IMR-90 (cell line): Measurements from ENCODE around the gene B4GALT5. TPM values are rescaled to one million over a fixed set of nuclear protein-coding genes. Genes with fewer than 3 reads are reported as not detected.

ENCODE experiments used
- ATAC-seq: fragments of 200-7000 bp; cut with Tn5 transposase; 2 replicates; pipeline ENCODE4 v1.9.1; 2020; ENCODE audit warnings: low read depth, mild to moderate bottlenecking, moderate library complexity
- BruUV-seq: library from RNA; stranded (reverse); fragments of 400-500 nt; replicated peaks from 2 replicates; lab custom pipeline; 2021; lab: Mats Ljungman, UMichigan
- CTCF ChIA-PET: fragments of 300-600 bp; formaldehyde crosslinking; extraction: SDS; loops from one replicate; lab custom pipeline; 2021; ENCODE audit warnings: antibody characterized with exemption; lab: Yijun Ruan, JAX
- POLR2A ChIA-PET: fragments of 300-600 bp; sonication (Branson Sonifier 250); formaldehyde crosslinking; loops from one replicate; lab custom pipeline; 2022; ENCODE audit warnings: antibody characterized with exemption; ENCODE audit not compliant: unreplicated experiment; lab: Charles Lee
- DNase-seq: peaks from one replicate; pipeline ENCODE4 v3.0.0; 2013
- H2AFZ ChIP-seq: replicated peaks from 2 replicates; pipeline ENCODE3; 2013; ENCODE audit warnings: low read length, mild to moderate bottlenecking; ENCODE audit not compliant: poor library complexity
- H2AK5ac ChIP-seq: 2 replicates; pipeline ENCODE4 v1.6.1; 2013; ENCODE audit warnings: low read depth, low read length, inconsistent platforms
- H2AK9ac ChIP-seq: replicated peaks from 2 replicates; pipeline ENCODE3; 2013; ENCODE audit warnings: mild to moderate bottlenecking, low read depth, low read length, moderate library complexity; ENCODE audit not compliant: poor library complexity
- H2BK120ac ChIP-seq: 2 replicates; pipeline ENCODE4 v1.6.1; 2013; ENCODE audit warnings: low read depth, low read length, inconsistent platforms
- H2BK15ac ChIP-seq: 3 replicates; pipeline ENCODE4 v1.6.1; 2013; ENCODE audit warnings: low read depth, low read length, inconsistent platforms
- H2BK20ac ChIP-seq: 2 replicates; pipeline ENCODE4 v1.6.1; 2013; ENCODE audit warnings: low read depth, mild to moderate bottlenecking, inconsistent platforms, low read length, moderate library complexity
- H2BK5ac ChIP-seq: 2 replicates; pipeline ENCODE4 v1.6.1; 2013; ENCODE audit warnings: mild to moderate bottlenecking, low read depth, low read length, inconsistent platforms; ENCODE audit not compliant: poor library complexity, severe bottlenecking
- H3K14ac ChIP-seq: replicated peaks from 2 replicates; pipeline ENCODE4 v1.6.1; 2013; ENCODE audit warnings: low read depth, low read length, inconsistent platforms
- H3K18ac ChIP-seq: 2 replicates; pipeline ENCODE4 v1.6.1; 2013; ENCODE audit warnings: low read depth, low read length, control low read depth
- H3K23ac ChIP-seq: 2 replicates; pipeline ENCODE4 v1.6.1; 2013; ENCODE audit warnings: low read depth, low read length, inconsistent platforms
- H3K27ac ChIP-seq: 2 replicates; pipeline ENCODE4 v1.5.1; 2013; ENCODE audit warnings: mild to moderate bottlenecking, control low read depth, low read length; ENCODE audit not compliant: insufficient read depth
- H3K27me3 ChIP-seq: 2 replicates; pipeline ENCODE4 v1.6.1; 2013; ENCODE audit warnings: low read length; ENCODE audit not compliant: control insufficient read depth, insufficient read depth
- H3K36me3 ChIP-seq: 2 replicates; pipeline ENCODE4 v1.6.1; 2013; ENCODE audit warnings: low read length, mixed read lengths; ENCODE audit not compliant: control insufficient read depth, insufficient read depth
- H3K4ac ChIP-seq: 2 replicates; pipeline ENCODE4 v1.6.1; 2013; ENCODE audit warnings: low read depth, low read length, inconsistent platforms
- H3K4me1 ChIP-seq: 2 replicates; pipeline ENCODE4 v1.6.1; 2013; ENCODE audit warnings: low read length, mixed read lengths; ENCODE audit not compliant: control insufficient read depth, insufficient read depth
- H3K4me2 ChIP-seq: 2 replicates; pipeline ENCODE4 v1.6.1; 2013; ENCODE audit warnings: low read depth, mild to moderate bottlenecking, control low read depth, low read length, moderate library complexity
- H3K4me3 ChIP-seq: 2 replicates; pipeline ENCODE4 v1.5.1; 2013; ENCODE audit warnings: low read depth, mild to moderate bottlenecking, control low read depth, low read length, moderate library complexity; ENCODE audit not compliant: insufficient read depth
- H3K56ac ChIP-seq: 2 replicates; pipeline ENCODE4 v1.6.1; 2013; ENCODE audit warnings: low read length, inconsistent platforms; ENCODE audit not compliant: insufficient read depth; ENCODE audit errors: extremely low read depth
- H3K79me1 ChIP-seq, 2 experiments: 2 replicates each; pipeline ENCODE4 v1.6.1; 2013; ENCODE audit warnings: low read length in 2 of 2, inconsistent platforms in 1 of 2, low read depth in 1 of 2
- H3K9ac ChIP-seq: 2 replicates; pipeline ENCODE4 v1.6.1; 2013; ENCODE audit warnings: low read depth, low read length, control low read depth
- H3K9me1 ChIP-seq: 2 replicates; pipeline ENCODE4 v1.6.1; 2013; ENCODE audit warnings: low read length, inconsistent platforms; ENCODE audit not compliant: insufficient read depth
- H3K9me3 ChIP-seq: 2 replicates; pipeline ENCODE4 v1.6.1; 2013; ENCODE audit warnings: low read length; ENCODE audit not compliant: control insufficient read depth, insufficient read depth
- H4K20me1 ChIP-seq: 2 replicates; pipeline ENCODE4 v1.6.1; 2013; ENCODE audit warnings: low read length, inconsistent platforms; ENCODE audit not compliant: insufficient read depth
- H4K5ac ChIP-seq: 2 replicates; pipeline ENCODE4 v1.6.1; 2013; ENCODE audit warnings: mild to moderate bottlenecking, low read depth, low read length, control low read depth
- H4K8ac ChIP-seq, 2 experiments: 2 replicates each; pipeline ENCODE4 v1.6.1; 2013; ENCODE audit warnings: low read depth in 2 of 2, low read length in 2 of 2, control low read depth in 1 of 2, inconsistent platforms in 1 of 2
- H4K91ac ChIP-seq: 2 replicates; pipeline ENCODE4 v1.6.1; 2013; ENCODE audit warnings: low read depth, low read length, inconsistent platforms; ENCODE audit not compliant: insufficient read depth
- BHLHE40 ChIP-seq: fragments of 150-350 bp; IDR thresholded peaks from 2 replicates; pipeline ENCODE4 v1.6.1; 2016; ENCODE audit warnings: mild to moderate bottlenecking, low read depth, low read length
- ELK1 ChIP-seq: fragments of 150-350 bp; IDR thresholded peaks from 2 replicates; pipeline ENCODE4 v1.6.1; 2016; ENCODE audit warnings: low read depth, mild to moderate bottlenecking, low read length, moderate library complexity, borderline replicate concordance
- MAFK ChIP-seq: IDR thresholded peaks from 2 replicates; pipeline ENCODE4 v1.6.1; 2012; ENCODE audit warnings: low read depth, low read length, improper control_type of control experiment
- MAZ ChIP-seq: IDR thresholded peaks from 2 replicates; pipeline ENCODE4 v1.6.1; 2012; ENCODE audit warnings: low read depth, mild to moderate bottlenecking, low read length, improper control_type of control experiment, moderate library complexity, borderline replicate concordance
- MXI1 ChIP-seq: IDR thresholded peaks from 2 replicates; pipeline ENCODE4 v1.6.1; 2012; ENCODE audit warnings: low read depth, mild to moderate bottlenecking, low read length, moderate library complexity, borderline replicate concordance
- NFE2L2 ChIP-seq: fragments of 150-350 bp; IDR thresholded peaks from 2 replicates; pipeline ENCODE4 v1.6.1; 2016; ENCODE audit warnings: low read depth, mild to moderate bottlenecking, low read length
- POLR2A ChIP-seq: IDR thresholded peaks from 2 replicates; pipeline ENCODE4 v1.6.1; 2012; ENCODE audit warnings: mild to moderate bottlenecking, low read depth, low read length
- RAD21 ChIP-seq: IDR thresholded peaks from 2 replicates; pipeline ENCODE4 v1.6.1; 2012; ENCODE audit warnings: low read length, improper control_type of control experiment
- RFX5 ChIP-seq: IDR thresholded peaks from 2 replicates; pipeline ENCODE4 v1.8.0; 2012; ENCODE audit warnings: low read depth, mild to moderate bottlenecking, low read length, moderate library complexity
- SMC3 ChIP-seq: fragments of 150-350 bp; IDR thresholded peaks from 2 replicates; pipeline ENCODE4 v1.6.1; 2016; ENCODE audit warnings: low read depth, mild to moderate bottlenecking, antibody characterized with exemption, low read length, moderate library complexity
- WGBS, 2 experiments: methylation state at CpG; one replicate each; pipeline versions ENCODE4 v1.1.5 to v1.1.7; 2013; ENCODE audit warnings: missing lambda C conversion rate in 2 of 2; ENCODE audit not compliant: insufficient read length in 1 of 2; ENCODE audit errors: extremely low coverage in 2 of 2; 5-methylcytosine and 5-hydroxymethylcytosine counted together
- dilution Hi-C: fragments of 300-500 bp; cut with HindIII; formaldehyde crosslinking; loops from one replicate; pipeline ENCODE4 v1.14.3; 2018; ENCODE audit warnings: low sequenced_read_pairs; ENCODE audit not compliant: unreplicated experiment
- in situ Hi-C: fragments of 300-500 bp; cut with MboI; formaldehyde crosslinking; loops from 3 replicates; pipeline ENCODE4 v1.14.3; 2019; ENCODE audit warnings: low sequenced_read_pairs, inconsistent platforms, mixed read lengths
- intact Hi-C: fragments of 100-400 bp; cut with micrococcal nuclease; formaldehyde crosslinking; loops from 2 replicates; pipeline ENCODE4 v1.10.0; 2022
- polyA plus RNA-seq, 3 experiments: library from polyadenylated mRNA; depleted of rRNA; stranded (reverse); fragments of >200 nt; gene quantifications; 2 replicates each; pipeline ENCODE4 v1.2.3, GENCODE V29; 2012; ENCODE audit warnings: low replicate concordance in 1 of 3
- total RNA-seq: library from RNA; depleted of rRNA; stranded (reverse); fragments of >200 nt; gene quantifications from 2 replicates; pipeline ENCODE4 v1.2.3, GENCODE V29; 2012
- TF ChIP-seq, protein P1 (sequence below): conservative IDR thresholded peaks from 2 replicates; pipeline ENCODE4 v1.5.1; 2012; ENCODE audit warnings: mild to moderate bottlenecking, low read depth, low read length, improper control_type of control experiment
- TF ChIP-seq, protein P2 (sequence below): fragments of 150-350 bp; IDR thresholded peaks from 2 replicates; pipeline ENCODE4 v1.6.1; 2017; ENCODE audit warnings: mild to moderate bottlenecking, antibody characterized with exemption, low read length, low read depth

The B4GALT5 gene
- total and polyA plus RNA-seq, 2 of the 4 experiments (the other 2 are of a cell fraction), result 11.3 to 20.4 TPM

- TF ChIP-seq MAFK (no peak), MXI1 (no peak)
Observed at GRCh38 chr20:49619113-49620048, 94.3 kb downstream of the B4GALT5 start (continued).

- Histone ChIP-seq H2AK9ac (no peak overlapping the region), H3K18ac (no peak overlapping the region), H3K4me1 (no peaks in the 10 kb centered on the region), H2BK20ac (no peak overlapping the region), H3K56ac (no peak overlapping the region), H3K27me3 (peaks cover 6% of the 10 kb centered on the region; the same call in 1 of the 2 replicates), H3K27ac (no peak overlapping the region), H3K23ac (no peak overlapping the region), H3K9me1 (no peaks in the 10 kb centered on the region), H2BK120ac (no peak overlapping the region), H2BK15ac (no peak overlapping the region), H4K91ac (no peak overlapping the region; the same call in 1 of the 2 replicates), H4K8ac (no peak overlapping the region), H3K9ac (no peak overlapping the region), H3K9me3 (peaks cover 11% of the 10 kb centered on the region), H2BK5ac (no peak overlapping the region), H4K5ac (no peak overlapping the region), H3K79me1 (no peaks in the 10 kb centered on the region), H3K14ac (no peak overlapping the region), H3K36me3 (no peaks in the 10 kb centered on the region), H3K4me3 (no peak overlapping the region), H3K4me2 (no peak overlapping the region), H4K20me1 (no peaks in the 10 kb centered on the region), H3K4ac (no peak overlapping the region), H2AK5ac (no peak overlapping the region), H2AFZ (no peak overlapping the region)
- CTCF ChIA-PET, result no interaction called here
- no CpG with 5 or more reads among the region's 2 CpGs for WGBS, 2 experiments
- in situ Hi-C loops (loop anchor here (25.0 kb wide), 1 partner anchor 469 kb away; no protein-coding TSS in a partner anchor), dilution Hi-C loops (no loop called here), intact Hi-C loops (loop anchor here (10.0 kb wide), 1 partner anchor 457 kb away; no protein-coding TSS in a partner anchor)
- DNase-seq (no peak), ATAC-seq (no peak)
- no TSS peak for BruUV-seq
- POLR2A ChIA-PET, result no interaction called here
- TF ChIP-seq, protein P1, sequence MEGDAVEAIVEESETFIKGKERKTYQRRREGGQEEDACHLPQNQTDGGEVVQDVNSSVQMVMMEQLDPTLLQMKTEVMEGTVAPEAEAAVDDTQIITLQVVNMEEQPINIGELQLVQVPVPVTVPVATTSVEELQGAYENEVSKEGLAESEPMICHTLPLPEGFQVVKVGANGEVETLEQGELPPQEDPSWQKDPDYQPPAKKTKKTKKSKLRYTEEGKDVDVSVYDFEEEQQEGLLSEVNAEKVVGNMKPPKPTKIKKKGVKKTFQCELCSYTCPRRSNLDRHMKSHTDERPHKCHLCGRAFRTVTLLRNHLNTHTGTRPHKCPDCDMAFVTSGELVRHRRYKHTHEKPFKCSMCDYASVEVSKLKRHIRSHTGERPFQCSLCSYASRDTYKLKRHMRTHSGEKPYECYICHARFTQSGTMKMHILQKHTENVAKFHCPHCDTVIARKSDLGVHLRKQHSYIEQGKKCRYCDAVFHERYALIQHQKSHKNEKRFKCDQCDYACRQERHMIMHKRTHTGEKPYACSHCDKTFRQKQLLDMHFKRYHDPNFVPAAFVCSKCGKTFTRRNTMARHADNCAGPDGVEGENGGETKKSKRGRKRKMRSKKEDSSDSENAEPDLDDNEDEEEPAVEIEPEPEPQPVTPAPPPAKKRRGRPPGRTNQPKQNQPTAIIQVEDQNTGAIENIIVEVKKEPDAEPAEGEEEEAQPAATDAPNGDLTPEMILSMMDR, result no peak
- TF ChIP-seq POLR2A (no peak), NFE2L2 (no peak), MAZ (no peak), RAD21 (no peak), SMC3 (no peak), ELK1 (no peak), RFX5 (no peak), BHLHE40 (no peak), MXI1 (no peak)
- TF ChIP-seq, protein P2, sequence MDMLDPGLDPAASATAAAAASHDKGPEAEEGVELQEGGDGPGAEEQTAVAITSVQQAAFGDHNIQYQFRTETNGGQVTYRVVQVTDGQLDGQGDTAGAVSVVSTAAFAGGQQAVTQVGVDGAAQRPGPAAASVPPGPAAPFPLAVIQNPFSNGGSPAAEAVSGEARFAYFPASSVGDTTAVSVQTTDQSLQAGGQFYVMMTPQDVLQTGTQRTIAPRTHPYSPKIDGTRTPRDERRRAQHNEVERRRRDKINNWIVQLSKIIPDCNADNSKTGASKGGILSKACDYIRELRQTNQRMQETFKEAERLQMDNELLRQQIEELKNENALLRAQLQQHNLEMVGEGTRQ, result no peak
Observed at GRCh38 chr20:49618289-49618688, 95.4 kb downstream of the B4GALT5 start.
